ENCODE measurements around the gene OR1I1.
A peak's percentile ranks its signal among the peaks of the same experiment; 100 is the strongest.
"Not testable (repeated sequence)": the region's sequence is repeated elsewhere in the genome, so short reads cannot be mapped to it uniquely, and the experiment has no call there.

The OR1I1 gene, protein sequence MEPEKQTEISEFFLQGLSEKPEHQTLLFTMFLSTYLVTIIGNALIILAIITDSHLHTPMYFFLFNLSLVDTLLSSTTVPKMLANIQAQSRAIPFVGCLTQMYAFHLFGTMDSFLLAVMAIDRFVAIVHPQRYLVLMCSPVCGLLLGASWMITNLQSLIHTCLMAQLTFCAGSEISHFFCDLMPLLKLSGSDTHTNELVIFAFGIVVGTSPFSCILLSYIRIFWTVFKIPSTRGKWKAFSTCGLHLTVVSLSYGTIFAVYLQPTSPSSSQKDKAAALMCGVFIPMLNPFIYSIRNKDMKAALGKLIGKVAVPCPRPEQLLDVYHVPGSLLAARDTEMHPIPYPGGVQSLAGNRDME

GRCh38 chr19:15081911-15082310 is at the start of gene OR1I1:
TSS of gene OR1I1 (plus strand) at chr19:15082211. CDS start at chr19:15087066, 4,855 bp downstream.
- DNase-seq (ENCODE audit: low read depth in 1 of 2, low spot score in 1 of 2) = no peak

GRCh38 chr19:15035795-15036311 is 46.2 kb upstream of the OR1I1 start:
- no peak for DNase-seq (ENCODE audit: low read depth in 1 of 2, low spot score in 1 of 2)

- no peak for DNase-seq (ENCODE audit: low read depth in 1 of 2, low spot score in 1 of 2)
Observed at GRCh38 chr19:15037586-15037985, 44.4 kb upstream of the OR1I1 start.

GRCh38 chr19:15038294-15038693 is 43.7 kb upstream of the OR1I1 start:
- no peak for DNase-seq (ENCODE audit: low read depth in 1 of 2, low spot score in 1 of 2)

DNA sequence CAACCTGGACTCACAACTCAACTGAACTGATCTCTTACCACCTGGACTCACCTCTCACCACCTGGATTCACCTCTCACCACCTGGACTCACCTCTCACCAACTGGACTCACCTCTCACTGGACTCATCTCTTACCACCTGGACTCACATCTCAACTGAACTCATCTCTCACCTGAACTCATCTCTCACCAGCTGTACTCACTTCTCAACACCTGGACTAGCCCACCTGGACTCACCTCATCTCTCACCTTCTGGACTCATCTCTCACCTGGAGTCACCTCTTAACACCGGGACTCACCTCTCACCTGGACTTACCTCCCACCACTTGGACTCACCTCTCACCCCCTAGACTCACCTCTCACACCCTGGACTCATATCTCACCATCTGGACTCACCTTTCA is 40.0 kb upstream of the OR1I1 start:
- no peak for DNase-seq (ENCODE audit: low read depth in 1 of 2, low spot score in 1 of 2)

- DNase-seq (ENCODE audit: low read depth in 1 of 2, low spot score in 1 of 2) = no peak
Observed at GRCh38 chr19:15042826-15043225, 39.2 kb upstream of the OR1I1 start.

- no peak for DNase-seq (ENCODE audit: low read depth in 1 of 2, low spot score in 1 of 2)
Observed at GRCh38 chr19:15045506-15045905, 36.5 kb upstream of the OR1I1 start.

DNA sequence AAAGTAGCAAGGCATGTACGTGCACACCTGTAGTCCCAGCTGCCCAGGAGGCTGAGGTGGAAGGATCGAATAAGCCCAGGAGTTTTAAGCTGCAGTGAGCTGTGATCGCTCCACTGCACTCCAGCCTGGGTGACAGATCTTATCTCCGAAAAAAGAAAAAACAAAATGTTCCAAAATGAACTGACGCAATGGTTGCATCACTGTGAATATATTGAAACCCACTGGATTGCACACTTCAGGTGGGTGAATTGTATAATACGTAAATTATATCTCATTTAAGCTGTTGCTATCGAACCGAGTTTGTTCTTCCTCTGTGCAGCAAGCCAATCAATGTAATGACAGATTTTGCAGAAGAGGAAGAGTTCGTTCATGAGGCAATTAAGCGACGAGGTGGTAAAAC is 34.3 kb upstream of the OR1I1 start:
- DNase-seq (ENCODE audit: low read depth in 1 of 2, low spot score in 1 of 2) = no peak

DNA sequence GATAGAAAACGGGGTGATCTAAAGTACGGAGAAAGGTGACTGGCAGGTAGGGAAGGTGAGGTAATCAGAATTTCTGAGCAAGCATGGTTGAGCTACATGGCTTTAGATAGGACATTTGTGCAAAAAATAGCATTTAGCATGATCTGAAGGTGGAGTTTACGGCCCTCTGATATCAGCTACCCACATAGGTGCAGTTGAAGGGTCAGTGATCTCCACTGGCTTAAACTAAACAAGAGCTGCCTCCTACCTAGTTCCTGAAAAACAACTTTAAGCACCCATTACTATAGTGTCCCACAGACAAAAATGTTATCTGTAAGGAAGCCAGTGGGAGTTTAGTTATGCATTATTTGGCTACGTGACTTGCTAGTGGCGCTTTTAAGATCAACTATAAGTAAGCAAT is 33.9 kb upstream of the OR1I1 start:
- no peak for DNase-seq (ENCODE audit: low read depth in 1 of 2, low spot score in 1 of 2)

GRCh38 chr19:15048885-15049541 is 33.0 kb upstream of the OR1I1 start, which contains the start of gene CASP14:
TSS of gene CASP14 (plus strand) at chr19:15049480. CDS start at chr19:15052252, 2,772 bp downstream.
- DNase-seq (ENCODE audit: low read depth in 1 of 2, low spot score in 1 of 2) = no peak

DNA sequence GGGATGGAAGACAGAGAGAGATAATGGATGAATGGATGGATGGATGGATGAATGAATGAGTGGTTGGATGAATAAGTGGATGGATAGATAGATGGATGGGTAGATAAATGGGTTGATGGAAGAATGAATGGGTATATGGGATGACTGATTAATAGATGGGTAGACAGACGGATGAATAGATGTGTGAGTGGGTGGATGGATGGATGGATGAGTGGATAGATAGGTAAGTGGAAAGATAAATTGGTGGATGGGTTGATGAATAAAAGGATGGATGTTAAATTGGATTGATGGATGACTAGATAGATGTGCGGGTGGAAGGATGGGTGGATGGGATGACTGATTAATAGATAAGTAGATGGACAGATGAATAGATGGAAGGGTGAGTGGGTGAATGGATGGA is 31.4 kb upstream of the OR1I1 start:
- DNase-seq (ENCODE audit: low read depth in 1 of 2, low spot score in 1 of 2) = no peak

DNA sequence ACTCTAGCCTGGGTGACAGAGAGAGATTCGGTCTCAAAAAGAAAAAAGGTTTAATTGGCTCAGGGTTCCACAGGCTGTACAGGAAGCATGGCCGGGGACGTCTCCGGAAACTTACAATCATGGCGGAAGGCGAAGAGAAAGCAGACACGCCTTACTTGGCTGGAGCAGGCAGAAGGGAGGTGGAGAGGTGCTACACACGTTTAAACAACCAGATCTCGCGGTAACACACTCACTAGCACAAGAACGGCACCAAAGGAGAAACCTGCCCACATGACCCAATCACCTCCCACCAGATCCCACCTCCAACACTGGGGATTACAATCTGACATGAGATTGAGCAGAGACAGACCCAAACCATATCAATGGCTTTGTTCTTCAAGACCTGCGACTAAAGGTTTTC is 20.0 kb upstream of the OR1I1 start:
- DNase-seq (ENCODE audit: low read depth in 1 of 2, low spot score in 1 of 2) = no peak

DNA sequence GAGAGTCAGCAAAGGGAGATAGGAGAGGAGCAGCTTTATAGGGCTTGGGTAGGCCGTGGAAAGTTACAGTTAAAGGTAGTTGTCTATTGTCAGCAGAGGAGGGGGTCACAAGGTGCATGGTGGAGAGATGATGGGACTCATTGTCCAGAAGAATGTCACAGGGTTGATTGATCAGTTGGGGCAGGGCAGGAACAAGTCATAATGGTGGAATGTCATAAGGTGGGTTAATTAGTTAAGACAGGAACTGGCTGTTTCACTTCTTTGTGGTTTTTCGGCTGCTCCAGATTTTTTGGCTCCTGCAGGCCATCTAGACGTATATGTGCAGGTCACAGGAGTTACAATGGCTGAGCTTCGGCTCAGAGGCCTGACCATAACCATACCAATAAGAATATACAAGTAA is 11.6 kb upstream of the OR1I1 start:
- not testable (repeated sequence) for DNase-seq (ENCODE audit: low read depth in 1 of 2, low spot score in 1 of 2)

DNA sequence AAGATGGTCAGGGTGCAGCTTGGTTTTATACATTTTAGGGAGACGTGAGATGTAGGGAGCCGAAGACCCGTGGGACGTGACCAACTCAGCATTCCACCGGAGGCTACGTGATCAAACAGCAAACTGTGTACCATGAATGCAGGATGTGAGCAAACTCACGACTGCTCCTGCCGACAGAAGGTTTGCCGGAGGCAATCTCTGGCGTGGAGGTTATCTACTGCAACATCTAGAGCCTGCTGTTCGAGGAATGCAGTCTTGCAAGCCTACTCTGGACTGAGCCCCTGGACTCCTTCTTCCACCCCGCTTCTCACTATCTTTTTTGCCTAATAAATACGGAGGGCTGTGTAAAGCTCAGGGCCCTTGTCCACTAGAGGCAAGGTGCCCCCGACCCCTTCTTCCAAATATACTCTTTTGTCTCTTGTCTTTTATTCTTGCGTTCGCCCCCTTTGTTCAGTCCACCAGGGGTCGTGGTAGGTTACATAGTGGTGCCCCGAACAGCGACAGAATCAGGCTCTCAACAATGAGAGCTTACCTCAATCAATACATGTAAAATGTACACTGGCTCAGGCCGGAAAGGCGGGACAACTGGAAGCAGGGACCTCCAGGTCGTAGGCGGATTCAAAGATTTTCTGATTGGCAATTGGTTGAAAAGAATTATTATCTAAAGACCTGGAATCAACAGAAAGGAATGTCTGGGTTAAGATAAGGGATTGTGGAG is 8.9 kb upstream of the OR1I1 start:
- no peak for DNase-seq (ENCODE audit: low read depth in 1 of 2, low spot score in 1 of 2)

GRCh38 chr19:15074371-15074770 is 7.6 kb upstream of the OR1I1 start:
- DNase-seq (ENCODE audit: low read depth in 1 of 2, low spot score in 1 of 2) = no peak

DNA sequence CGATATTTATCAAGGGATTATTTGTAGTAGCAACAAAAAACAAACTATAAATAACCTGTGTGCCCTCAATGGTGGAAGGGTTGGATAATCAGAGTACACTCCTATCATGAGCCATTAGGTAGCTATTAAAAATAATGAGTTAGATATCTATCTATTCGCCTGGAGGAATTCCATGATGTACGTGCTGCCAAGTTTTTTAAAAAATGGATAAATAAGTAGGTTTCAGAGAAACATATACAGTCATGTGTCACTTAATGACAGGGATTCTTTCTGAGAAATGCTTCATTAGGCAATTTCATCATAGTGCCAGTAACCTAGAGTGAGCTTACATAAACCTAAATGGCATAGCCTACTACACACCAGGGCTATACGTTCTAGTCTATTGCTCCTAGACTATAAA is 6.2 kb upstream of the OR1I1 start:
- no peak for DNase-seq (ENCODE audit: low read depth in 1 of 2, low spot score in 1 of 2)

DNA sequence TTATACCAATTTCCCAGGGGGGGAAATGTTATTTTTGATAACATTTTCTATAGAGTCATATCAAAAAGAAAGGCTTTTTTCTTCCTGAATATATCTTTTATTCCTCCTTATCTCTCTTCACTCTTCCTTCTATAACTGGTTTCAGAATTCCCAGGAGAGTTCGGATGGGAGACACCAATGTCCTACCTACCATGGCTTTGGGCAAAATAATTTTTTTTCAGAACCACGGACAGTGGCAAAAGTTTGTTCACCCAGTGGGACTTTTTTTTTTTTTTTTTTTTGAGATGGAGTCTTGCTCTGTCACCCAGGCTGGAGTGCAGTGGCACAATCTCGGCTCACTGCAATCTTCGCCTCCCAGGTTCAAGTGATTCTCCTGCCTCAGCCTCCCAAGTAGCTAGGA is 2.0 kb upstream of the OR1I1 start:
- not testable (repeated sequence) for DNase-seq (ENCODE audit: low read depth in 1 of 2, low spot score in 1 of 2)

- no peak for DNase-seq (ENCODE audit: low read depth in 1 of 2, low spot score in 1 of 2)
Observed at GRCh38 chr19:15087182-15087581, 5.2 kb downstream of the OR1I1 start.

DNA sequence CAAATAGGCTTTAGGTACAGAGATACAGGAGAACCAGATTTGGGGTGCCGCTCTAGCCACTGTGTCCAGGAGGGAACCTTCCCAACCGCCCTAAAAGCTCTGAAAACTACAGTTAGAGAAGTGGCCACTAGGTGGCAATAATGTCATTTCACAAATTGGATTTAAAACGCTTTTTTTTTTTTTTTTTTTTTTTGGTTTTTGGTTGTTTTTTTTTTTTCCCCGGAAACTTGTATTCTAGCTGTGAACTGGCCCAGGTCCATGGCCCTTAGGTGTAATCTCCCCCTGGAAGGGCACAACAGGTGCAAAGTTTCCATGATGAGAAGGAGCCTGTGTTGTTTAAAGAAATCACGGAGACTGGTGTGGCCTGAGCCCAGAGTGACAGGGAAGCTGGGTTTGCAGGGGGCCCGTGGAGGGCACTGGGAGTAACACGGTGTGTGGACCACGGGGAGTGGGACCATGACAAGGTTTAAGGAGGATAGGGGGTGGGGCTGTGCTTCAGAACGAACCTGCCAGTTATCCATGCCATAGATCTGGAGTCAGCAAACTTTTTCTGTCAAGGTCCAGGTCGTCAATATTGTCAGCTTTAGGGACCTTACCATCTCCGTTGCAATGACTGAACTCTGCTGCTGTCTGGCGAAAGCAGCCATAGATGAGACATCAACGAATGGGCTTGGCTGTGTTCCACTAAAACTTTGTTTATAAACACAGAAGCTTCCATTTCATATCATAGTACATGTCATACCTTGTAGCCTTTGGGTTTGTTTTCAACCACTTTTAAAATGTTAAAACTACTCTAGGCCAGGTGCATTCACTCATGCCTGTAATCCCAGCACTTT is 10.1 kb downstream of the OR1I1 start:
- DNase-seq (ENCODE audit: low read depth in 1 of 2, low spot score in 1 of 2) = peak in 1 of 2 donors; percentile 67

DNA sequence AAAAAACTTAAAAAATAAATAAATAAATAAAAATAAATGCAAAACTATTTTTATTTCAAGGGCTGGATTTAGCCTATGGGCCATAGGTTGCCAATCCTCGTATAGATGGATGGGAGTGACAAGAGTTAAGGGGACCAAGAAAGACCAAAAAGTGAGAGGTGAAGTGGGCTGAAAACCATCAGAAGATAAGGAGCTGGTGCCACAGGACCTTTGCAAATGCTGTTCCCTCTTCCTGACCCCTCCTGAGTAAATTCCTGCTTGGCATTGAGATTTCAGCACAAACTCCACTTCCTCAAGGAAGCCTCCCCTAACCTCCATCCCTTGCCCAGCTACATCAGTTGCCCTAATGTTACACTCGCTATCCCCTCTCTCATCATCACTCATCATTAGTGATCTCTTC is 11.0 kb downstream of the OR1I1 start:
- no peak for DNase-seq (ENCODE audit: low read depth in 1 of 2, low spot score in 1 of 2)

DNA sequence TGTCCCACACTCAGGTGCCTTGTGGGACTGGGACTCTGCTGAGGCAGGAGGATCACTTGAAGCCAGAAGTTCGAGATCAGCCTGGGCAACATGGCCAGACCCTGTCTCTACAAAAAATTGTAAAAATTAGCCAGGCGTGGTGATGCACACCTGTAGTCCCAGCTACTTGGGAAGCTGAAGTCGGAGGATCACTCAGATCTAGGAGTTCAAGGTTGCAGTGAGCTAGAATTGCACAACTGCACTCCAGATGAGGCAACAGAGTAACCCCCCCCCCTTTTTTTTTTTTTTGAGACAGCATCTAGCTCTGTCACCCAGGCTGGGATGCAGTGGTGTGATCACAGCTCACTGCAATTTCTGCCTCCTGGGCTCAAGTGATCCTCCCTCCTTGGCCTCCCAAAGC is 14.2 kb downstream of the OR1I1 start:
- DNase-seq (ENCODE audit: low read depth in 1 of 2, low spot score in 1 of 2) = no peak
